Keratinocyte (primary cell): Measurements from ENCODE around the gene CLBA1. TPM values are rescaled to one million over a fixed set of nuclear protein-coding genes. Genes with fewer than 3 reads are reported as not detected.
"Not testable (repeated sequence)": the region's sequence is repeated elsewhere in the genome, so short reads cannot be mapped to it uniquely, and the experiment has no call there.

Source experiments
- DNase-seq: peaks from one replicate; pipeline ENCODE4 v3.0.0-alpha.2; 2011; ENCODE audit warnings: low read depth, missing footprints, low spot score
- FAIRE-seq: peaks from 2 replicates; lab custom pipeline; 2011; peaks lifted over from hg19 to GRCh38; lab: Jason Lieb, UNC
- H2AFZ ChIP-seq: 2 replicates; pipeline ENCODE4 v1.6.0; 2012; ENCODE audit warnings: low read length, control low read depth, inconsistent platforms; ENCODE audit not compliant: control insufficient read depth
- H3K27ac ChIP-seq: 2 replicates; pipeline ENCODE4 v1.5.1; 2011; ENCODE audit warnings: low read length; ENCODE audit not compliant: control insufficient read depth, insufficient read depth
- H3K27me3 ChIP-seq: 3 replicates; pipeline ENCODE4 v1.6.0; 2011; ENCODE audit warnings: low read length; ENCODE audit not compliant: control insufficient read depth, insufficient read depth; ENCODE audit errors: extremely low read depth
- H3K36me3 ChIP-seq, 2 experiments: 2 replicates in 1 of 2; 3 replicates in 1 of 2; pipeline ENCODE4 v1.5.1; 2011; ENCODE audit warnings: low read length in 2 of 2, mild to moderate bottlenecking in 1 of 2; ENCODE audit not compliant: control insufficient read depth in 2 of 2, insufficient read depth in 2 of 2; ENCODE audit errors: extremely low read depth in 1 of 2
- H3K4me1 ChIP-seq: 3 replicates; pipeline ENCODE4 v1.5.1; 2011; ENCODE audit warnings: low read length; ENCODE audit not compliant: control insufficient read depth, insufficient read depth; ENCODE audit errors: extremely low read depth
- H3K4me2 ChIP-seq: 3 replicates; pipeline ENCODE4 v1.6.0; 2011; ENCODE audit warnings: low read depth, low read length; ENCODE audit not compliant: control insufficient read depth, insufficient read depth; ENCODE audit errors: extremely low read depth
- H3K4me3 ChIP-seq, 3 experiments: fragments of 200-600 bp in 1 of 3; sonication (generic) in 1 of 3; 2 replicates in 2 of 3; 3 replicates in 1 of 3; pipeline ENCODE4 v1.5.1; 2011 to 2016; ENCODE audit warnings: low read length in 3 of 3, mild to moderate bottlenecking in 3 of 3, control low read depth in 2 of 3, inconsistent platforms in 1 of 3, low read depth in 1 of 3, mixed read lengths in 1 of 3, mixed run types in 1 of 3, moderate library complexity in 1 of 3; ENCODE audit not compliant: control insufficient read depth in 2 of 3, insufficient read depth in 2 of 3; ENCODE audit errors: extremely low read depth in 1 of 3
- H3K79me2 ChIP-seq: 2 replicates; pipeline ENCODE4 v1.6.0; 2012; ENCODE audit warnings: low read length; ENCODE audit not compliant: control insufficient read depth, insufficient read depth
- H3K9ac ChIP-seq: 3 replicates; pipeline ENCODE4 v1.6.0; 2011; ENCODE audit warnings: low read length; ENCODE audit not compliant: control insufficient read depth, insufficient read depth; ENCODE audit errors: extremely low read depth
- H3K9me1 ChIP-seq: 3 replicates; pipeline ENCODE4 v1.6.0; 2011; ENCODE audit warnings: low read length; ENCODE audit not compliant: control insufficient read depth, insufficient read depth; ENCODE audit errors: extremely low read depth
- H3K9me3 ChIP-seq: 2 replicates; pipeline ENCODE4 v1.5.1; 2012; ENCODE audit warnings: low read depth, low read length; ENCODE audit not compliant: control insufficient read depth
- H4K20me1 ChIP-seq: 3 replicates; pipeline ENCODE4 v1.6.0; 2011; ENCODE audit warnings: low read length; ENCODE audit not compliant: control insufficient read depth, insufficient read depth; ENCODE audit errors: extremely low read depth
- EZH2 ChIP-seq: IDR thresholded peaks from one replicate; pipeline ENCODE4 v1.6.1; 2012; ENCODE audit warnings: inconsistent platforms, mild to moderate bottlenecking, low read length, moderate library complexity
- dilution Hi-C: fragments of 300-500 bp; cut with MboI; formaldehyde crosslinking; loops from one replicate; pipeline ENCODE4 v1.7.0; 2020; ENCODE audit warnings: low sequenced_read_pairs; ENCODE audit not compliant: extremely low pct_ligation_motif_present
- polyA plus RNA-seq, 5 experiments: library from polyadenylated mRNA; depleted of rRNA in 3 of 5; stranded (reverse) in 3 of 5; stranded (forward) in 1 of 5; unstranded in 1 of 5; fragments of >200 nt; gene quantifications; 1 replicate in 1 of 5; 2 replicates in 3 of 5; 3 replicates in 1 of 5; pipeline versions ENCODE4 v1.2.1 to v1.2.3, GENCODE V29; 2011 to 2012; ENCODE audit warnings: missing spikeins in 2 of 5, low read depth in 1 of 5, low replicate concordance in 1 of 5
- TF ChIP-seq, protein P1 (sequence below), 3 experiments: IDR thresholded peaks in 1 of 3; conservative IDR thresholded peaks in 1 of 3; optimal IDR thresholded peaks in 1 of 3; 2 replicates in 2 of 3; 3 replicates in 1 of 3; pipeline versions ENCODE3 to v1.5.1; 2011; ENCODE audit warnings: low read length in 3 of 3, mild to moderate bottlenecking in 3 of 3, moderate library complexity in 2 of 3, control low read depth in 1 of 3, inconsistent platforms in 1 of 3; ENCODE audit not compliant: insufficient read depth in 2 of 3; ENCODE audit errors: extremely low read depth in 1 of 3

The CLBA1 gene
- polyA plus RNA-seq, 1 donor (not counting 4 experiments of a cell fraction or from before 2014, with no cell fraction given), result 8.6 TPM

DNA sequence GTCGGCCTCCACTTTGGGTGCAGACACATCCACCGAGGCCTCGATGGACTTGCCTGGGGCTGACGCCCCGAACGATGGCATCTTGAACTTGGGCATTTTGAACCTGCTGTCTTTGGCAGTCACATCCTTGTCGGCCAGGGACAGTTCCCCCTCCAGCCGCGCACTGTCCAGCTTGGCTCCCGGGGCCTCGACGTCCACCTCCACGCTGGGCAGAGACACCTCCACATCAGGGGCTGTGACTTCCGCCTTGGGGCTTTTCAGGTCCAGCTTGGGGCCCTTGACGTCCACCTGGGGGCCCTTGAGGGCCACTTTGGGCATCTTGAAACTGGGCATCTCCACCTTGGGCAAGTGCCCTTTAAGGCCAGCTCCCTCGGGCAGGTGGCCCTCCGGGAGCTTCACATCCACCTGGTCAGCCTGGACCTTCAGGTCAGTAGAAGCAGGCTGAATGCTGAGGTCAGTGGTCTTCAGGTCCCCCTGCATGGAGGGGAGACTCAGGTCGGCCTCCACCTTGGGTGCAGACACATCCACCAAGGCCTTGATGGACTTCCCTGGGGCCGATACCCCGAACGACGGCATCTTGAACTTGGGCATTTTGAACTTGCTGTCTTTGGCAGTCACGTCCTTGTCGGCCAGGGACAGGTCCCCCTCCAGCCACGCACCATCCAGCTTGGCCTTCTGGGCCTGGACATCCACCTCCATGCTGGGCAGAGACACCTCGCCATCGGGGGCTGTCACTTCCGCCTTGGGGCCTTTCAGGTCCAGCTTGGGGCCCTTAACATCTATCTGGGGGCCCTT lies 33.5 kb upstream of the CLBA1 start:
- dilution Hi-C loops, FAIRE-seq: not testable (repeated sequence)

DNA sequence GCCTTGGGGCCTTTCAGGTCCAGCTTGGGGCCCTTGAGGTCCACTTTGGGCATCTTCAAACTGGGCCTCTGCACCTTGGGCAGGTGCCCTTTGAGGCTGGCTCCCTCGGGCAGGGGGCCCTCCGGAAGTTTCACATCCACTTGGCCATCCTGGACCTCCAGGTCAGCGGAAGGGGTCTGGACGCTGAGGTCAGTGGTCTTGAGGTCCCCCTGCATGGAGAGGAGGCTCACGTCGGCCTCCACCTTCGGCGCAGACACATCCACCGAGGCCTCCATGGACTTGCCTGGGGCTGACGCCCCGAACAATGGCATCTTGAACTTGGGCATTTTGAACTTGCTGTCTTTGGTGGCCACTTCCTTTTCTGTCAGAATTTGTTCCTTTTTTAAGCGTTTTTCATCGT lies 32.5 kb upstream of the CLBA1 start:
- Histone ChIP-seq H3K36me3 (peaks cover 47 to 51% of the 10 kb centered on the region in 2 experiments), H2AFZ (no peak overlapping the region), H3K9ac (no peak overlapping the region), H3K4me2 (no peak overlapping the region), H3K4me3 (no peak overlapping the region), H4K20me1 (peaks cover 14% of the 10 kb centered on the region), H3K79me2 (peaks cover 18% of the 10 kb centered on the region), H3K4me1 (no peaks in the 10 kb centered on the region), H3K27ac (no peak overlapping the region), H3K9me1 (no peaks in the 10 kb centered on the region), H3K9me3 (no peaks in the 10 kb centered on the region), H3K27me3 (no peaks in the 10 kb centered on the region)
- dilution Hi-C loops, result no loop called here
- TF ChIP-seq EZH2, result no peak
- TF ChIP-seq, protein P1, sequence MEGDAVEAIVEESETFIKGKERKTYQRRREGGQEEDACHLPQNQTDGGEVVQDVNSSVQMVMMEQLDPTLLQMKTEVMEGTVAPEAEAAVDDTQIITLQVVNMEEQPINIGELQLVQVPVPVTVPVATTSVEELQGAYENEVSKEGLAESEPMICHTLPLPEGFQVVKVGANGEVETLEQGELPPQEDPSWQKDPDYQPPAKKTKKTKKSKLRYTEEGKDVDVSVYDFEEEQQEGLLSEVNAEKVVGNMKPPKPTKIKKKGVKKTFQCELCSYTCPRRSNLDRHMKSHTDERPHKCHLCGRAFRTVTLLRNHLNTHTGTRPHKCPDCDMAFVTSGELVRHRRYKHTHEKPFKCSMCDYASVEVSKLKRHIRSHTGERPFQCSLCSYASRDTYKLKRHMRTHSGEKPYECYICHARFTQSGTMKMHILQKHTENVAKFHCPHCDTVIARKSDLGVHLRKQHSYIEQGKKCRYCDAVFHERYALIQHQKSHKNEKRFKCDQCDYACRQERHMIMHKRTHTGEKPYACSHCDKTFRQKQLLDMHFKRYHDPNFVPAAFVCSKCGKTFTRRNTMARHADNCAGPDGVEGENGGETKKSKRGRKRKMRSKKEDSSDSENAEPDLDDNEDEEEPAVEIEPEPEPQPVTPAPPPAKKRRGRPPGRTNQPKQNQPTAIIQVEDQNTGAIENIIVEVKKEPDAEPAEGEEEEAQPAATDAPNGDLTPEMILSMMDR (optimal IDR thresholded peaks at IDR 0.05 in 1 of 3, IDR thresholded peaks at IDR 0.05 in 1 of 3, conservative IDR thresholded peaks at IDR 0.05 in 1 of 3; ENCODE audit: extremely low read depth in 1 of 3, insufficient read depth in 2 of 3, low read length in 3 of 3), result no peak
- no peak for FAIRE-seq
- no peak for DNase-seq

More for the DNA sequence above, 33.5 kb upstream of the CLBA1 start:
- peaks cover 38 to 46% of the 10 kb centered on the region in 2 experiments for H3K36me3 ChIP-seq
- not testable (repeated sequence) for H4K20me1 ChIP-seq, H3K4me1 ChIP-seq, H3K27me3 ChIP-seq, H3K27ac ChIP-seq, H3K9me1 ChIP-seq, H3K9ac ChIP-seq, H3K4me3 ChIP-seq, H3K4me2 ChIP-seq, H3K9me3 ChIP-seq, H2AFZ ChIP-seq, H3K79me2 ChIP-seq, DNase-seq
